ENCODE results near the gene ATP10A. TPM values are rescaled to one million over a fixed set of nuclear protein-coding genes. Genes with fewer than 3 reads are reported as not detected.

The ATP10A gene
- total RNA-seq, 3 donors from 2014 or later = 6.4 to 17.4 (median 7.2) TPM

DNA sequence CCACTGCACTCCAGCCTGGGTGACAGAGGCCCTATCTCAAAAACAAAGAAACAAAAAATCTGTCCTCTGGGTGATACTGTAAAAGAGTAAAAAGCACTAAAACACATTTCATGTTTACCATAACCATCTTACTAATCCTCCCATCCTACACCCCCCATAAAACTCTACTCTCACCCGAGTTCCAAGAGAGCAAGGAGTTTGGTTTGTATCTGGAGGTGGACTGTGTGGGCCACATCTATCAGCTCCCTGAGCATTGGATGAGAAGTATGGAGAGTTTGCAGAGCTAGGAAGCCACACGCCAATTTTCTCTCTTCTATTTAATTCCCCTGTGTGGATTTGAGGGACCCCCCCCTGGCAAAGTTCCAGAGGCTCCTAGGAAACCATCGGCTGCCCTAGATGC is 80.0 kb downstream of the ATP10A start:
- no peaks in the 10 kb centered on the region for H3K36me3 ChIP-seq
- TF ChIP-seq, protein P1, sequence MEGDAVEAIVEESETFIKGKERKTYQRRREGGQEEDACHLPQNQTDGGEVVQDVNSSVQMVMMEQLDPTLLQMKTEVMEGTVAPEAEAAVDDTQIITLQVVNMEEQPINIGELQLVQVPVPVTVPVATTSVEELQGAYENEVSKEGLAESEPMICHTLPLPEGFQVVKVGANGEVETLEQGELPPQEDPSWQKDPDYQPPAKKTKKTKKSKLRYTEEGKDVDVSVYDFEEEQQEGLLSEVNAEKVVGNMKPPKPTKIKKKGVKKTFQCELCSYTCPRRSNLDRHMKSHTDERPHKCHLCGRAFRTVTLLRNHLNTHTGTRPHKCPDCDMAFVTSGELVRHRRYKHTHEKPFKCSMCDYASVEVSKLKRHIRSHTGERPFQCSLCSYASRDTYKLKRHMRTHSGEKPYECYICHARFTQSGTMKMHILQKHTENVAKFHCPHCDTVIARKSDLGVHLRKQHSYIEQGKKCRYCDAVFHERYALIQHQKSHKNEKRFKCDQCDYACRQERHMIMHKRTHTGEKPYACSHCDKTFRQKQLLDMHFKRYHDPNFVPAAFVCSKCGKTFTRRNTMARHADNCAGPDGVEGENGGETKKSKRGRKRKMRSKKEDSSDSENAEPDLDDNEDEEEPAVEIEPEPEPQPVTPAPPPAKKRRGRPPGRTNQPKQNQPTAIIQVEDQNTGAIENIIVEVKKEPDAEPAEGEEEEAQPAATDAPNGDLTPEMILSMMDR (IDR thresholded peaks at IDR 0.05) = no peak
- no peak for TF ChIP-seq POLR2A (IDR thresholded peaks at IDR 0.05)
- TF ChIP-seq POLR2AphosphoS5 (IDR thresholded peaks at IDR 0.05) = no peak
- no peak overlapping the region for H3K4me3 ChIP-seq
- intact Hi-C loops (cut with DNase I; ENCODE audit: low total_unique reads) = no loop called here
- no peaks in the 10 kb centered on the region for H3K9me3 ChIP-seq
- no peak for DNase-seq (ENCODE audit: low spot score in 2 of 2)
- H3K4me1 ChIP-seq = no peaks in the 10 kb centered on the region
- H3K27ac ChIP-seq = no peak overlapping the region
- no peaks in the 10 kb centered on the region for H3K27me3 ChIP-seq

- Histone ChIP-seq H3K27me3 (no peaks in the 10 kb centered on the region), H3K27ac (no peak overlapping the region), H3K4me3 (no peak overlapping the region), H3K9me3 (no peaks in the 10 kb centered on the region), H3K36me3 (no peaks in the 10 kb centered on the region), H3K4me1 (no peaks in the 10 kb centered on the region)
- TF ChIP-seq, protein P1 (IDR thresholded peaks at IDR 0.05) = no peak
- TF ChIP-seq POLR2A (IDR thresholded peaks at IDR 0.05) (no peak), POLR2AphosphoS5 (IDR thresholded peaks at IDR 0.05) (no peak)
- intact Hi-C loops (cut with DNase I; ENCODE audit: low total_unique reads) = no loop called here
- DNase-seq (ENCODE audit: low spot score in 2 of 2) = peak in 1 of 2 donors; percentile 31
Measured at GRCh38 chr15:25780479-25781255, 82.5 kb downstream of the ATP10A start.

- H3K9me3 ChIP-seq = no peaks in the 10 kb centered on the region
- intact Hi-C loops (cut with DNase I; ENCODE audit: low total_unique reads) = loop anchor here (5.0 kb wide), 1 partner anchor 36 kb away; no protein-coding TSS in a partner anchor
- no peak for DNase-seq (ENCODE audit: low spot score in 2 of 2)
- no peak overlapping the region for H3K27ac ChIP-seq
- H3K36me3 ChIP-seq = no peaks in the 10 kb centered on the region
- H3K4me3 ChIP-seq = no peak overlapping the region
- no peaks in the 10 kb centered on the region for H3K4me1 ChIP-seq
- H3K27me3 ChIP-seq = no peaks in the 10 kb centered on the region
- TF ChIP-seq POLR2AphosphoS5 (IDR thresholded peaks at IDR 0.05) = no peak
- TF ChIP-seq, protein P1 (IDR thresholded peaks at IDR 0.05) = no peak
Measured at GRCh38 chr15:25778161-25778560, 85.0 kb downstream of the ATP10A start.

- Histone ChIP-seq H3K36me3 (no peaks in the 10 kb centered on the region), H3K27me3 (no peaks in the 10 kb centered on the region), H3K27ac (no peak overlapping the region), H3K9me3 (no peaks in the 10 kb centered on the region), H3K4me1 (no peaks in the 10 kb centered on the region), H3K4me3 (no peak overlapping the region)
- no peak for TF ChIP-seq POLR2AphosphoS5 (IDR thresholded peaks at IDR 0.05)
- TF ChIP-seq, protein P1 (IDR thresholded peaks at IDR 0.05) = no peak
- TF ChIP-seq POLR2A (IDR thresholded peaks at IDR 0.05) = no peak
- intact Hi-C loops (cut with DNase I; ENCODE audit: low total_unique reads) = loop anchor here (5.0 kb wide), 1 partner anchor 35 kb away; no protein-coding TSS in a partner anchor
- no peak for DNase-seq (ENCODE audit: low spot score in 2 of 2)
Measured at GRCh38 chr15:25777037-25777436, 86.1 kb downstream of the ATP10A start.

GRCh38 chr15:25776071-25776746 is 86.9 kb downstream of the ATP10A start:
- TF ChIP-seq POLR2A (IDR thresholded peaks at IDR 0.05) (no peak), POLR2AphosphoS5 (IDR thresholded peaks at IDR 0.05) (no peak)
- TF ChIP-seq, protein P1 (IDR thresholded peaks at IDR 0.05) = no peak
- H3K27ac ChIP-seq = no peak overlapping the region
- intact Hi-C loops (cut with DNase I; ENCODE audit: low total_unique reads) = loop anchor here (5.0 kb wide), 1 partner anchor 34 kb away; no protein-coding TSS in a partner anchor
- H3K36me3 ChIP-seq = no peaks in the 10 kb centered on the region
- no peaks in the 10 kb centered on the region for H3K27me3 ChIP-seq
- no peaks in the 10 kb centered on the region for H3K9me3 ChIP-seq
- no peak overlapping the region for H3K4me3 ChIP-seq
- DNase-seq (ENCODE audit: low spot score in 2 of 2) = no peak
- H3K4me1 ChIP-seq = no peaks in the 10 kb centered on the region
